Thyroid gland (tissue), 4 donors: Measurements from ENCODE around the gene PRKAG1. TPM values are rescaled to one million over a fixed set of nuclear protein-coding genes. Genes with fewer than 3 reads are reported as not detected.

Experiments
- DNase-seq, 2 donors: peaks; one replicate each; pipeline ENCODE4 v3.0.0-alpha.2; 2019
- H3K27ac ChIP-seq, 3 donors: fragments of 200-600 bp; sonication (generic); 1 replicate in 2 of 3; 2 replicates in 1 of 3; pipeline ENCODE4 v1.5.1; 2016 to 2019; ENCODE audit warnings: mild to moderate bottlenecking in 1 of 3, moderate library complexity in 1 of 3
- H3K27me3 ChIP-seq: fragments of 200-600 bp; sonication (generic); one replicate; pipeline ENCODE4 v1.5.1; 2019
- H3K36me3 ChIP-seq, 2 donors: fragments of 200-600 bp; sonication (generic); one replicate each; pipeline ENCODE4 v1.5.1; 2016 to 2019
- H3K4me1 ChIP-seq, 2 donors: fragments of 200-600 bp; sonication (generic); one replicate each; pipeline ENCODE4 v1.5.1; 2017 to 2019
- H3K4me3 ChIP-seq, 3 donors: fragments of 200-600 bp; sonication (generic); replicated peaks in 1 of 3; 1 replicate in 2 of 3; 2 replicates in 1 of 3; pipeline ENCODE4 v1.5.1; 2016; ENCODE audit warnings: mild to moderate bottlenecking in 1 of 3
- H3K9me3 ChIP-seq: fragments of 200-600 bp; sonication (generic); one replicate; pipeline ENCODE4 v1.5.1; 2017
- POLR2A ChIP-seq, 2 donors: fragments of 450-650 bp; IDR thresholded peaks; one replicate each; pipeline ENCODE4 v1.6.1; 2017; ENCODE audit warnings: antibody characterized with exemption in 2 of 2, mild to moderate bottlenecking in 2 of 2, moderate library complexity in 1 of 2
- WGBS, 2 donors: methylation state at CpG; one replicate each; pipeline ENCODE4 v1.1.5; 2017; 5-methylcytosine and 5-hydroxymethylcytosine counted together
- intact Hi-C: fragments of 100-400 bp; cut with DNase I; formaldehyde crosslinking; loops from one replicate; pipeline ENCODE4 v1.15.1; 2023
- total RNA-seq, 4 donors: library from RNA; depleted of rRNA; stranded (reverse); fragments of >200 nt; gene quantifications; one replicate each; pipeline ENCODE4 v1.2.3, GENCODE V29; 2016
- TF ChIP-seq, protein P1 (sequence below), 6 experiments: fragments of 200-600 bp in 3 of 6; fragments of 450-650 bp in 3 of 6; sonication (generic) in 3 of 6; IDR thresholded peaks; one replicate each; pipeline ENCODE4 v1.5.1; 2016 to 2019; ENCODE audit warnings: antibody characterized with exemption in 6 of 6, mild to moderate bottlenecking in 2 of 6, inconsistent platforms in 1 of 6, moderate library complexity in 1 of 6

The PRKAG1 gene
- total RNA-seq, 4 donors from 2014 or later, result 50.3 to 68.1 (median 59.9) TPM

DNA sequence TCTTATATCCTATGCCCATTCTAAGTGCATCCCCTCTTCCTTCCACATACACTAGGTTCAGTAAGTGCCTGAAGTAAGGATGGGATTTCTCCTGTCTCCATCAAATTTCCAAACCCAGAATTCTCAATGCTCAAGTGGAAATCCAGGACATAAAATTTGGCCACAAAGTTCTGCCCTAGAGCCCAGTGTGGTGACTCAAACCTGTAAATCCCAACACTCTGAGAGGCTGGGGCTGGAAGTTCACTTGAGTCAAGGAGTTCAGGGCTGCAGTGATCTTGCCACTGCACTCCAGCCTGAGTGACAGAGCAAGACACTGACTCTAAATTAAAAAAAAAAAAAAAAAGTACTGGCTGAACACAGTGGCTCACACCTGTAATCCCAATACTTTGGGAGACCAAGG is 56.8 kb downstream of the PRKAG1 start:
- no peaks in the 10 kb centered on the region for H3K27me3 ChIP-seq
- no peaks in the 10 kb centered on the region for H3K9me3 ChIP-seq
- no peaks in the 10 kb centered on the region for H3K36me3 ChIP-seq
- intact Hi-C loops, result no loop called here
- DNase-seq, result no peak
- no peak overlapping the region for H3K27ac ChIP-seq
- no peak overlapping the region for H3K4me3 ChIP-seq
- H3K4me1 ChIP-seq, result peaks cover 0 to 5% of the 10 kb centered on the region in 2 donors
- TF ChIP-seq, protein P1, sequence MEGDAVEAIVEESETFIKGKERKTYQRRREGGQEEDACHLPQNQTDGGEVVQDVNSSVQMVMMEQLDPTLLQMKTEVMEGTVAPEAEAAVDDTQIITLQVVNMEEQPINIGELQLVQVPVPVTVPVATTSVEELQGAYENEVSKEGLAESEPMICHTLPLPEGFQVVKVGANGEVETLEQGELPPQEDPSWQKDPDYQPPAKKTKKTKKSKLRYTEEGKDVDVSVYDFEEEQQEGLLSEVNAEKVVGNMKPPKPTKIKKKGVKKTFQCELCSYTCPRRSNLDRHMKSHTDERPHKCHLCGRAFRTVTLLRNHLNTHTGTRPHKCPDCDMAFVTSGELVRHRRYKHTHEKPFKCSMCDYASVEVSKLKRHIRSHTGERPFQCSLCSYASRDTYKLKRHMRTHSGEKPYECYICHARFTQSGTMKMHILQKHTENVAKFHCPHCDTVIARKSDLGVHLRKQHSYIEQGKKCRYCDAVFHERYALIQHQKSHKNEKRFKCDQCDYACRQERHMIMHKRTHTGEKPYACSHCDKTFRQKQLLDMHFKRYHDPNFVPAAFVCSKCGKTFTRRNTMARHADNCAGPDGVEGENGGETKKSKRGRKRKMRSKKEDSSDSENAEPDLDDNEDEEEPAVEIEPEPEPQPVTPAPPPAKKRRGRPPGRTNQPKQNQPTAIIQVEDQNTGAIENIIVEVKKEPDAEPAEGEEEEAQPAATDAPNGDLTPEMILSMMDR (IDR thresholded peaks at IDR 0.05), result no peak
- no peak for TF ChIP-seq POLR2A (IDR thresholded peaks at IDR 0.05)

DNA sequence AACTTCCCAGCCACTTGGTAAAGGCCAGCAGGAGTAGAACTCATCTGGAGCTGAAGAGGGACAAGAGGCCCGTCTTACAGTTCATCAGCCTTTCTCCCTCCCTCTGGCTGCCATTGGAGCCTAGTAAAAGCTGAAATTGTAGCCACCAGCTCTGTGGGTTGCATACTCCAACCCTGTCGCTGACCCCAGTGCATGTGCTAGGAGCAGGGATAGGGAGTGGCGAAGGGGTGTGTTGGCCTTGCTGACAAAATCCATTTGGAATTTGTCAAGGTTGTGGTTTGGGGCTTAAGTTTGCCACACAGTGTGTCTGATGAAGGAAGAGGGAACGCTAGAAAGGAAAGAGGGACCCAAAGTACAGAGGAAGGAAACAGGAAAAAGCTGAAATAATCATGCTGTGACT is 57.2 kb downstream of the PRKAG1 start:
- Histone ChIP-seq H3K4me1 (peaks cover 0 to 5% of the 10 kb centered on the region in 2 donors), H3K27me3 (no peaks in the 10 kb centered on the region), H3K4me3 (no peak overlapping the region), H3K9me3 (no peaks in the 10 kb centered on the region), H3K36me3 (no peaks in the 10 kb centered on the region), H3K27ac (no peak overlapping the region)
- DNase-seq, result no peak
- intact Hi-C loops, result no loop called here
- 47 to 56% methylated on average over 4 of the region's 4 CpGs for WGBS, 2 donors
- no peak for TF ChIP-seq POLR2A (IDR thresholded peaks at IDR 0.05)
- TF ChIP-seq, protein P1 (IDR thresholded peaks at IDR 0.05), result no peak

DNA sequence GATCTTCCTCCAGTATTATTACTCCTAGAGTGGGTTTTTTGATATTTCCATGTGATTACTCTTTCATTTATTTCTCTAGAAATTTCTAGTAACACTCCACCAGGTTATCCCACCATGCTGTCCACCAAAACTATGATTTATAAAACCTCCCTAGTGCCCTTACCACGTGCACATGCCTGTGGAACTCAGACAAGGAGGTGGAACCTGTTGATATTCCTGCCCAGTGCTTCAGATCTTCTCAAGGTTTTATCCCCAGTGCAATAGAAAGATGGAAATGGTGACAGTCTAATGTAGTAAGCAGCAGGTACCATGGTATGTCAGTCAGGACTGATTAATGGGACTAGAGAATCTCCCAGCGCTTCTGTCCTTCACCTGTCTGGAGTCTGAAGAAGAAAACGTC is 57.7 kb downstream of the PRKAG1 start:
- no peaks in the 10 kb centered on the region for H3K36me3 ChIP-seq
- peaks cover 3 to 10% of the 10 kb centered on the region in 2 donors for H3K4me1 ChIP-seq
- no peak overlapping the region for H3K27ac ChIP-seq
- intact Hi-C loops, result no loop called here
- WGBS, 2 donors, result 60 to 69% methylated on average over 3 of the region's 3 CpGs
- no peaks in the 10 kb centered on the region for H3K9me3 ChIP-seq
- no peak for DNase-seq
- TF ChIP-seq, protein P1 (IDR thresholded peaks at IDR 0.05), result no peak
- TF ChIP-seq POLR2A (IDR thresholded peaks at IDR 0.05), result no peak
- H3K4me3 ChIP-seq, result no peak overlapping the region
- no peaks in the 10 kb centered on the region for H3K27me3 ChIP-seq

DNA sequence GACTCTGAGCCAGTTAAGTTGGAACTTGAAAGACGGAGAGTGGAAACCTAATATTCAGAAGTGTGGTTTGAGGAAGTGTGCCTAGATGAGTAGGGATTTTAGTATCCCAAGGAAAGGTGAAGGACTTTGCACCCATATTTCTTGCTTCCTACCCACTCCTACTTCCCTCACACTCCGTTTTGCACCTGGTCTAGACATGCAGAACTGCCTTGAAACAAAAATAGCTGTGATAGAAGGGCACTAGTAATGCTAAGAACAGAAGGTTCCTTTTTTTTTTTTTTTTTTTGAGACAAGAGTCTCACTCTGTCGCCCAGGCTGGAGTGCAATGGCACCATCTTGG is 60.6 kb downstream of the PRKAG1 start:
- Histone ChIP-seq H3K9me3 (no peaks in the 10 kb centered on the region), H3K4me3 (no peak overlapping the region), H3K27ac (no peak overlapping the region), H3K36me3 (peaks cover 0 to under 1% of the 10 kb centered on the region in 2 donors), H3K4me1 (peaks cover 17 to 26% of the 10 kb centered on the region in 2 donors), H3K27me3 (no peaks in the 10 kb centered on the region)
- TF ChIP-seq POLR2A (IDR thresholded peaks at IDR 0.05), result no peak
- TF ChIP-seq, protein P1 (IDR thresholded peaks at IDR 0.05), result no peak
- no peak for DNase-seq
- intact Hi-C loops, result no loop called here
- 14 to 28% methylated on average over 3 of the region's 3 CpGs for WGBS, 2 donors

DNA sequence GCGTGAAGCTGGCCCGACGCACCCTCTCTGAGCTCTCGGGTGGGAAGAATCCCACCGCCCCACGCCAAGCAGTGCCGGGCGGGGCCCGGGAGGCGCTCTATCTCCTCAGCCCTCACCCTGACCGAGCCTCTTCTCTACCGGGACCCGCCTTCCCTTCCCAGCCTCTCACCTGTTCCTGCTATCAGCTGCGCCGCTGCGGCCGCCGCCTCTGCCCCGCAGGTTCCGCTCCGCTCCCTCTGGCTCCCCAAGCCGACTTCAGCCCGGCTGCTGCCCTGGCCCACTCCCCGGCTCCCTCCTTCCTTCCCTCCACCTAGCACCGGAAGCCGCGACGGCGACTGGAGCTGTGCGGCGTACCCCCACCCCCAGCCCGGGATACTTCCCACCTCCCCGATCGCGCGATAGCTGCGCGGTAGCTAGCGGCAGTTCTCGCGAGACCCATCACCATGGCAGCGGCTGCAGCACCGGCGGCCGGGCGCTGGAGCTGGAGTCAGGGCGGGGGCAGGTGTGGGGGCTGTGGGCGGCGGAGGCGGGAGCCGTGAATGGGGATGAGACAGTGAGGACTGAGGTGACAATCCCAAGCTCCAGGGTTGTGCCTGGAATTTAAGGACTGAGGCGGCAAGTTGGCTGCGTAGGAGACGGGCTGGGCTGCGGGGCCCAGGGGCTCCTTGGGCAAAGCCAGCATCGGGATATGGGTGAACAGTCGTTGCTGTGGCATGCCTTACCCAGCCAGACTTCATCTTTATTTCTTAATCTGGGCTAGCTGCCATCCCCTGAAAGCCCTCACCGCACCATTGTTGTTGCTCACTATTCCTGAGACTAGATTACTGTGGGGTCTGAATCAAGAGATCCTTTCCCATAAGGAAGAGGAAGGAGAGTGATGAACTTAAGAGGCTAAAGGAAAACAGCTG is 61.2 kb downstream of the PRKAG1 start, which contains the start of gene ARF3:
Gene ARF3, minus strand, starts transcription at position 347 of the 908 bp plus-strand sequence. CDS start 16,392 bp downstream, outside the sequence.
- Histone ChIP-seq H3K4me3 (peak within 1 kb of the TSS; percentile 43 to 87 (median 75)), H3K4me1 (peaks cover 17 to 26% of the 10 kb centered on the region in 2 donors), H3K36me3 (peaks cover 0 to 5% of the 10 kb centered on the region in 2 donors), H3K27ac (peak within 1 kb of the TSS; percentile 12 to 84 (median 70)), H3K27me3 (no peaks in the 10 kb centered on the region), H3K9me3 (no peaks in the 10 kb centered on the region)
- TF ChIP-seq POLR2A (IDR thresholded peaks at IDR 0.05), result peak in 1 of 2 donors; percentile 82
- TF ChIP-seq, protein P1 (IDR thresholded peaks at IDR 0.05), result no peak
- peak; percentile 96 for DNase-seq
- intact Hi-C loops, result no loop called here
- WGBS, 2 donors, result 0 to 1% methylated on average over 36 to 51 of the region's 58 CpGs
